Measurements from ENCODE around the gene IER2.

The IER2 gene

DNA sequence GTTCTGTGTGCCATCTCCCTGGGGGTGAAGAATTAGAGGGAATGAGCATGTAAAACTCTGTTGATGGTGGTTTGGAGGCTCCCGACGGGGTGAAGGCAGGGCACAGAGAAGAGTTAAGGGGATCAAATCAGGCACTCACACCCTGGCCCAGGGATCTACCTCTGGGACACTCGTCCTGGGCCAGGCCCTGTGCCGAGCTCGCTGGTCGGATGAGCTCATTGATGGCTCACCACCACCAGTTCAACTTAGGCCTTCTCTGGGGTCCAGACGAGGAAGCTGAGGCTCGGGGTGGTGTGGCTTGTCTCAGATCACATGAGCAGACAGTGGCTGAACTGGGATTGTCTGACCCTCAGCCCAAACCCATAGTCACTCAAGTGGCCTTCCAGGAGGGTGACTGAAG is 30.6 kb upstream of the IER2 start:
- DNase-seq = no peak

DNA sequence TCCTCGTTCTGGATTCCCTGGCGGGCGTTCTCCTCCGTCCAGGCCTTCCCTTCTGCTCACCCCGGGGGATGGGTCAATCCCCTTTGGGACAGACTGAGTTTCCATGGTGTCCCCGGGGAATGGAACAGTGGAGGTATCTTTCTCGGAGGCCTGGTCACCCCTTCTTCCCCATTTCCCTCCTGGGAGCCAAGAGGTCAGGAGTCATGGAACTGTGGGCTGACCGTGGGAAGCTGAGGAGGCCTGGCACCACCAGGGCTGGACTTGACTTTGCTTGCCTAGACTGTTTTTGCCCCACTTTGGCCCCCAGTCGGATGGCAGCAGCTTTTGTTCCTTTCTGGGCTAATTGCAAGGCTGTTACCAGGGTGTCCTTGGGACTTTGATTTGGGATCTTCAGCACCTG is 30.2 kb upstream of the IER2 start:
- no peak for DNase-seq

DNA sequence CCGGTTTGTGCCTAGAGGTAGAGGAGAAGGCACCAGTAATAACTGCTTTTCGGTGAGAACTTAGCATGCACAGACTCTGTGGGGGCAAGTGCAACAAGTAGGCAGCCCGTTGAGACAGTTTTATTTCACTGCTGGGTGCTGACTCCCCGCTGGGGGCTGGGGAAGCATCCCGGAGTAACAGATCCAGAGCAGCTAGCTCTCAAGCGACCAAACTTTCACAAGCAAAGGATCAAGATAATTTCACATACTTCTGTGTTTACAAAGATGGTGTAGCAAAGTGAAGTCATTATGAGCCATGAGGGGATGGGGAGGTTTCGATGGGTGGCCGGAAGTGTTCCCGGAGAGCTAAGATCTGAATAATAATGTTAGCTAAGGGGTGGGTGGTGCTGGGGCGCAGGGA is 29.4 kb upstream of the IER2 start:
- no peak for DNase-seq

DNA sequence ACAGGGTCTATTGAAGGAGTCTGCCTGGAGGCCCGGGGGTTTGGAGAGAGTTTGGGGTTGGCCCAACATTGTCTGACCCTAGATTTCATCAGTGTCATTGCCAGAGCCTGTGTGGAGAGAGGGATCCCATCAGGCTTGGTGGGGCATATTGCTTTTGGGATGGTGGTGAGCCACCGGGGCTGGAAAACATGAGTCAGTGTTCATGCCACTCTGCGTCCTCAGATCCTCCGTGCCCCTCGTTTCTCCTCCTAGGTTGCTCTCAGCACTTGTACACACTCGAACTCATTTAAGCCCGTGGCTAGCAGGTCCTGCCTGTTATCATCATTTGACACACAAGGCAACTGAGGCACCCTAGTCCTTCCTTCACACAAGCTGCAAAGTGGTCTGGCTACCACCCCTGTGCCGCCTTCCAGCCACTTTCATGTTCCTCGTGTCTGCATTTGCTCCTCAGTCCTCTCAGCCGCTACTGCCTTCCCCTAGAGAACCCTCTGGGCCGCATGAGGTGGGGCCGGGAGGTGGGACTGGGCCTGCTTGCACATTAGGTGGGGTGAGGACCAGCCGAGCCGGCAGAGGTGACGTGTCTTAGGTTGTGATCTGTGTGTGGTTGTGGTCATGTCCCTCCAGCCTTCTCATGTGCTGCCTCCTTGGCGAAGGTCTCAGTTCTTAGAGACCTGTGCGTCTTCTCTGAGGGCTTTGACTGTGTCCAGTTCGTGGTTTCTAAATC is 28.5 kb upstream of the IER2 start:
- DNase-seq = no peak

DNA sequence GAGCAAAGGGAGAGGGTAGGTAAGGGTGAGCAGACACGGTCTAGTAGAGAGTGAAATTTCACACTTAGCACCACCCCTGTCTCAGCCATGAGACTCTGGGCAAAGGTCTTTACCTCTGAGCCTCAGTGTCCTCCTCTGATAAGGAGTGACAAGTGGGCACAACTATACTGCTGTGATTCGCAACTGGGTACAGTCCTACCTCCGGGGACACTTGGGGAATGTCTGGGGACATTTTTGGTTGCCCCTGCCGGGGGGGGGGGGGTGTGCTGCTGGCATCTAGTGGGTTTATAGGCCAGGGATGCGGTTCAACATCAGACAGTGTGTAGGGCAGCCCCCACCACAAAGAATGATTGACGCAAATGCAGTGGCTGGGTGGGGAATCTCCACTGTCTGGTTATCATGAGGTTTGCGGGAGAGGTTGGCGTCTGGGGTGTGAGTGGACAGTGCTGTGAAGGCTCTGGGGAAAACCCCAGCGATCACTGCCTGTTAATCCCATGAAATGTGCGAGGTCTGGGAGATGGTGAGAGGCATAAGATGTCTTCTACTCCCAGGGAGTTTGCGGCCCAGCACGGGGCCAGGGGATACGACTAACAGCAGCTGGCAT is 27.8 kb upstream of the IER2 start:
- no peak for DNase-seq

DNA sequence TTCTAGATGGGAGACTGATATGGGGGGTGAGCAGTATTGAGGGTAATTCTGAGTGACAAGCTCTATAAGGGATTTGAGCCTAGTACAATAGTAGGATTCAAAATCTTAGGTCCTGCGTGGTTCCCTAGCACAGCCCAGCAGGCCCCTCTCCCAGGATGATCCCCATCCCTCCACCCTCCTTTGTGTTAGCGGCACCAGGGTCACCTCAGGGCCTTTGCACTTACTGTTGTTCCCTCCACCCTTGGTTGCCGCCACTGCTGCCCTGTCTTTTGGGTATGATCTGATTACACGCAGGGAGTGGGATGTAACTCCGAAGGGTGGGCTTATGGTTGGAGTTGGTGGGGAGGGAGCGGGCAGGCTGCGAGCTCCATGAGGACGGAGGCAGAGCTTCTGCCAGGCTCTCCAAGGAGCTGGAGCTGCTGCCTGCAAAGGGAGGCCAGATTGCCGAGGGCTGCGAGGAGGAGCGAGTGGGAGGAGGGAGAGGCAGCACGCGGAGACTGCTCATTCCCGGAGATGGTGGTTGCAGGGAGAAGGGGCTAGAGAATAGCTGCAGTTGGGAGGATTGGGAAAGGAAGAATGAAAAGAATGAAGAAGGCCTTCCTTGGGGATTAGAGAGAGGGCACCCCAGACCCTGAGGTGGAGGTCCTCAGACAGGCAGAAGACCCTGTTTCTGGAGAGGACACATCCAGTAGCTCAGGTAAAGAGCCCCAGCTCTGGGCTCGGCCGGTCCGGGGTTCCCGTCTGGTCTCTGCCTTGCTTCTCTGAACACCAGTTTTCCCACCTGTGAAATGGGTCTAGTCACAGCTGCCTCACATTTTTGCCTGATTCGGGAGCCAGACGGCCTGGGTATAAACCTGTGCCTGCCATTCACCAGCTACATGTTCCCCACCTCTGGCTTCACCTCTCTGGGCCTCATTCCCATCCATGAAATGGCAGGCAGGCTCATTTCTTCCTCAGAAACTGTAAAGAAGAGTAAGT is 26.9 kb upstream of the IER2 start:
- no peak for DNase-seq

DNA sequence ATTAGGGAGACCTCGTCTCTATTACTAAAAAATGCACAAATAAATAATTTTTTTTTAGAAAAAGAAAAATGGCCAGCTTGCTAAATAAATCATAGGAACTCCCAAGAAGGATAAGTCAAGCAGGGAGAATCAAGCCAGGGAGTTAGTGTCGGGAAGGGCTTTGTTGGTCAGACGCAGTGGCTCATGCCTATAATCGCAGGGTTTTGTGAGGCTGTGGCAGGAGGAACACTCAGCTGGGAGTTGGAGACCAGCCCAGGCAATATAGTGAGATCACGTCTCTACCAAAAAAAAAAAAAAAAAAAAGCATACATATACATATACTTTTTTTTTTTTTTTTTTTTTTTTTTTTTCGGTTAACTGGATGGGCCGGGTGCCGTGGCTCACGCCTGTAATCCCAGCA is 23.2 kb upstream of the IER2 start:
- DNase-seq = no peak

DNA sequence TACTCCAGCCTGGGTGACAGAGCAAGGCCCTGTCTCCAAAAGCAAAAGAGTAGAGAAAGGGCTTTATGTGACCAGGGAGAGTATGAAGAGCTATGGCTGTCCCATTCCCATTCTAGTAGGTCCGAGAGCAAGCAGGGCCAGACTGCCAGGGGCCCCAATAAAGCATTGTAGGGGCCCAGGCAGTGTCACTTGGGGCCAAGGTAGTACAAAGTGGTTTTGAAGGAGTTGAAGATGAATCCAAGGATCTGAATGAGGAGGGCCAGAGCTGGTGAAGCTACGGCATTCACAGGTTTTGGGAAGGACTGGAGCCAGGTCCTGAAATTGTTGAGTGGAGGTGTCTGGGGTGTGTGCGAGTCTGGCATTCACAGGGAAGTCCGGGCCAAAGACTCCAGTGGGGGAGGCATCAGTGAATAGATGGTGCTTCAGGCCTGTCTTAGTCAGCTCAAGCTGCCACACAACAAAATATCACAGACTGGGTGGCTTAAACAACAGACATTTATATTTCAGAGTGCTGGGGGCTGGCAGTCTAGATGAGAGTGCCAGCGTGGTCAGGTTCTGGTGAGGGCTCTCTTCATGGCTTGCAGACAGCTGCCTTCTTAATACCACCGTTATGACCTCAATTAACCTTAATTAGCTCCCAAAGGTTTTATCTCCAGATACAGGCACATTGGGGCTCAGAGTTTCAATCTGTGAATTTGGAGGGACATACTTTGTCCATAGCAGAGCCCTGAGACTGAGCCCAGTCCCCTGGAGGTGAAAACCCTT is 22.2 kb upstream of the IER2 start:
- no peak for DNase-seq

DNA sequence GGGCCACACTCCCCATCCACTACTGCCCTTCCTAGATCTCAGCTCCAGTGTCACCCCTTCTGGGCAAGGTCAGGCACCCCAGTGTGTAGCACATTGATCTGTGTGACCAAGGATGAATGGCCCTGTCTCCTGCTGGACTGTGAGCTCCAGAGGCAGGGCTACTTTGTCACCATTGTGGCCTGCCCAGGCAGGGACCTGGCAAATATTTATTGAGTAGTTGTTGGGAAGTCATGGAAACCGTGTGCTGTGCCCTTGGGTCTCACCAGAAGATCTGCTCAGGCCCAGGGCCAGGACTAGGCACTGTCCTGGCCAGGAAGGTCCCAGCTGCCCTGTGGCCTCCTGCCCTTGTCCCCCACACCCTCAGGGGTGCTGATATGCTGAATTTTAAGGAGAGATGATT is 21.6 kb upstream of the IER2 start:
- DNase-seq = no peak

DNA sequence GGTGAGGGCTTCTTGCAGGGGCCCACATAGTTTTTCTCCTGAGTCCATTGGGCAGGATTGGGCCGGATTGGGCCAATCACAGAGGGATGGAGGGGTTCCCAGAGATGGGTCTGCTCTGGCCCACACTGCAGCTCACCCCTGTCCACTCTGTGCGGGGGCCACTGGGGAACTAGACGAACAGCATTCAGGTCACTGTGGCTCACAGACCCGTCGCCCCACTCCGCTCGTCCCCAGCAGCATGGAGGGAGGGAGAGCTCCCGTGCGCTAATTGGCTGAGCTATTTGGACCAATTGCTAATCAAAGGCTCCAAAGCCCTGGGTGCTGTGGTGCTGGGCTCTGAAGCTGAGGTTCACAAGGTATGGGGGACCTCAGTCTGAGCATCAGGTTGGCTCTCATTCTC is 20.8 kb upstream of the IER2 start:
- DNase-seq = no peak

DNA sequence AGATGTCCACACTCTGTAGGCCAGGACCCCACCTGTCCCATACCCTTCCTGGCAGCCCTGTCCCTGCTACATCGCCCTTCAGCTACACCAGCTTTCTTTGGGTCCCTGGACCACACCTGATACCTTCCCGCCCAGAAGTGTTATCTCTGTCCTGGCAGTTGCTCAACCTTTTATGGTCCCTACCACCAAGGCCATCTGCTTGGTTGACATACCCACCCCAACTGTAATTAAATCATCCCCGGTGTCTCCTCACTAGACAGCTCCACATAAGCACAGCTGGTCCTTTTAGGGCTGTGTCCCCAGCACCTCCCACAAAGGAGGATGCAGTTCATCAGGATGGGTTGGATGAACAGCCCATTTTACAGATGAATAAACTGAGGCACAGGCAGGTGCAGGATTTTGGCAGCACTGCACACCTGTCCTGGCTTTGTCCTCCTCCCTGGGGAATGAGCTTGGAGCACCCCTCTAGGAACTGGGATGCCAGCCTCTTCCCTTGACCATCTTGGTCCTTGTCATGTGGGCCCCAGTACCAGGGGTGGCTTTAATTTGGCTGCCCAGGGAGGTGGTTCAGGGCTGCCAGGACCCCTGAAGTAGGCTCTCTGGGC is 19.2 kb upstream of the IER2 start:
- no peak for DNase-seq

DNA sequence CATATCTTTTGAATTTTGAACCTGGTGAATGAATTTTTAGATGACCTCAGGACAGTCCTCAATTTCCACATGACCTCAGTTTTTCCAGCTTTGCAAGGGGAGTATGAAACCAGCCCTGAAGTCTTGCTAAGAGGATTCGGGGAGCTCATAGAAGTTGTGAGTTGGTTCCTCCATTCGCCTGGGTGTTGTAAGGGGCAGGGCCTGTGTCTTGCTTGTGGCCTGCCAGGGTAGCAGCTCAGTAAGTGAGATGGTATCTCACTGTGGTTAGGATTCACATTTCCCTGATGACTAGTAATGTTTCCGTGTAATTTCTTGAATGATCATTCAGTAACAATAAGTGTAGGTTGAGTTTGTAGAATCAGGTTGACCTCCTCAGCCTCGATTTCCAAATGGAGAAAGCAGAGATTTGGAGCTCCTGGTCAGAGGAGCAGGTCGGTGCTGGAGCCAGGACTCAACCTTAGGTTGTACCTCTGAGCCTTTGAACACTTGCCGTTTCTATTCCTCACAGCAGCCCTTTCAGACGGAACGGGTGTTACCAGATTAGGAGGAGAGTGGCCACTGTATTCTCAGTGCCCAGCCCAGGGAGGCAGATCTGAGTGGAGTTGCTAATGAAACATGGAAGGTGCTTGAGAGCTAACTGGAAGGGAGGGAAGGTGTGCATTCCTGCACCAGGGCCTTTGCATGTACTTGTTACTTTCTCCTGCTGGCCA is 17.6 kb upstream of the IER2 start:
- no peak for DNase-seq

DNA sequence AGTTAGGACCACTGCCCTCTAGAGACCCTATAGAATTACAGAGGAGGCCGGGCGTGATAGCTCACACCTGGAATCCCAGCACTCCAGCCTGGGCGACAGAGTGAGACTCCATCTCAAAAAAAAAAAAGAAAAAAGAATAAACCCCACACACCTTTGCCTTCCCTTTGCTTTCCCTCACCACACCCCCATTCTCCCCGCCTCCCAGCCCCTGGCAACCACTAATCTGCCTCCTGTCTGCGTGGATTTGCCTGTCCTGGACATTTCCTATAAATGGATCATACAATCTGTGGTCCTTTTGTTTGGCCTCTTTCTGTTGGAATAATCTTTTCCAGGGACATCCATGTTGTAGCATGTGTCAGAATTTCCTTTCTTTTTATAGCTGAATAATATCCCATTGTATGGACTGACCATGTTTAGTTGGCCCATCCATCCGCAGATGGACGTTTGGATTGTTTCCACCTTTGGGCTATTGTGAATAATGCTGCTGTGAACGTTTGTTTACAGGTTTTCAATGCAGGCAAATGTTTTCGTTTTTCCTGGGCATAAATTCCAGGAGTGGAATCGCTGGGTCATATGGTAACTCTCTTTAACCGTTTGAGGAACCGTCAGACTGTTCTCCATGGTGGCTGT is 16.9 kb upstream of the IER2 start:
- DNase-seq = no peak

DNA sequence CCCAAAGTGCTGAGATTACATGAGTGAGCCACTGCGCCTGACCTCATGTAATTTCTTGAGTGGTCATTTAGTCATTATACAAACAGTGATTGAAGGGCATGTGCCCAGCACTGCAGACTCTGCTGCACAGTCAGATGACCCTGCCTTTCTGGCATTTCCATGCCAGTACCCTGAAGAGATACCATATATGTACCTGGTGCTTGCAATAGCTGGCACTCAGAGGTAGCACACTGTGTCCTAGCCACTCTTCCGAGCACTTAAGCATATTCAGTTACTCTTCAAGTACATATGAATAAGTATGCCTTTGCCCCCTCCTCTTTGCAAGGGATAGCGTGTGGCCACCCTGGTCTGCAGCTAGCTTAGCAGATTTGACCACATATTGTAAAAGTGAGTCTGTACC is 15.6 kb upstream of the IER2 start:
- no peak for DNase-seq

DNA sequence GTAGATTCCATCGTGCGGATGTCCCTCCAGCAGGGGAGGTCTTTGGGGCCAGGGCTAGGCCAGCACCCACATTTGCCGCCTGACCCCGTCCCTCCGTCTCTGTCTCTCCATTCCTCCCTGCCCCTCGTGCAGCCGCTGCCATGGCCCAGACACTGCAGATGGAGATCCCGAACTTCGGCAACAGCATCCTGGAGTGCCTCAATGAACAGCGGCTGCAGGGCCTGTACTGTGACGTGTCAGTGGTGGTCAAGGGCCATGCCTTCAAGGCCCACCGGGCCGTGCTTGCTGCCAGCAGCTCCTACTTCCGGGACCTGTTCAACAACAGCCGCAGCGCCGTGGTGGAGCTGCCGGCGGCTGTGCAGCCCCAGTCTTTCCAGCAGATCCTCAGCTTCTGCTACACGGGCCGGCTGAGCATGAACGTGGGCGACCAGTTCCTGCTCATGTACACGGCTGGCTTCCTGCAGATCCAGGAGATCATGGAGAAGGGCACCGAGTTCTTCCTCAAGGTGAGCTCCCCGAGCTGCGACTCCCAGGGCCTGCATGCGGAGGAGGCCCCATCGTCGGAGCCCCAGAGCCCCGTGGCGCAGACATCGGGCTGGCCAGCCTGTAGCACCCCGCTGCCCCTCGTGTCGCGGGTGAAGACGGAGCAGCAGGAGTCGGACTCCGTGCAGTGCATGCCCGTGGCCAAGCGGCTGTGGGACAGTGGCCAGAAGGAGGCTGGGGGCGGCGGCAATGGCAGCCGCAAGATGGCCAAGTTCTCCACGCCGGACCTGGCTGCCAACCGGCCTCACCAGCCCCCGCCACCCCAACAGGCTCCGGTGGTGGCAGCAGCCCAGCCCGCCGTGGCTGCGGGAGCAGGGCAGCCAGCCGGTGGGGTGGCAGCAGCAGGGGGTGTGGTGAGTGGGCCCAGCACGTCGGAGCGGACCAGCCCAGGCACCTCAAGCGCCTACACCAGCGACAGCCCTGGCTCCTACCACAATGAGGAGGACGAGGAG is 14.8 kb upstream of the IER2 start:
- no peak for DNase-seq

DNA sequence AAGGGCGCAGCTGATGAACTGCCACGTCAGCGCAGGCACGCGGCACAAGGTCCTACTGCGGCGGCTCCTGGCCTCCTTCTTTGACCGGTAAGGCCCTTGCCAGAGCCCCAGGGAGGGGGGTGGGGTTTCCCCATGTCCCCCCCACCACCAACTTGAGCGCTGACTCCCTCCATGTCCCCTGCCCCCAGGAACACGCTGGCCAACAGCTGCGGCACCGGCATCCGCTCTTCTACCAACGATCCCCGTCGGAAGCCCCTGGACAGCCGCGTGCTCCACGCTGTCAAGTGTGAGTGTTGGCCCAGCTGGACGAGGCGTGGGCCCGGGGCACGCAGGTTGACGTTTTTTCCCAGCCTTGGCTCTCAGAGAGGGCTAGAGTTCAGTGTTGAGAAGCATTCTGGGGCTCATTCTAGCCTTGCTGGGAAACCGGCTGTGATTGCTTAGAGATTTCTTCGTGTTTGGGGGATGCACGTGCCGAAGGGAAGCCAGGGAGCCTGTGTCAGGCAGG is 12.9 kb upstream of the IER2 start:
- DNase-seq = no peak

DNA sequence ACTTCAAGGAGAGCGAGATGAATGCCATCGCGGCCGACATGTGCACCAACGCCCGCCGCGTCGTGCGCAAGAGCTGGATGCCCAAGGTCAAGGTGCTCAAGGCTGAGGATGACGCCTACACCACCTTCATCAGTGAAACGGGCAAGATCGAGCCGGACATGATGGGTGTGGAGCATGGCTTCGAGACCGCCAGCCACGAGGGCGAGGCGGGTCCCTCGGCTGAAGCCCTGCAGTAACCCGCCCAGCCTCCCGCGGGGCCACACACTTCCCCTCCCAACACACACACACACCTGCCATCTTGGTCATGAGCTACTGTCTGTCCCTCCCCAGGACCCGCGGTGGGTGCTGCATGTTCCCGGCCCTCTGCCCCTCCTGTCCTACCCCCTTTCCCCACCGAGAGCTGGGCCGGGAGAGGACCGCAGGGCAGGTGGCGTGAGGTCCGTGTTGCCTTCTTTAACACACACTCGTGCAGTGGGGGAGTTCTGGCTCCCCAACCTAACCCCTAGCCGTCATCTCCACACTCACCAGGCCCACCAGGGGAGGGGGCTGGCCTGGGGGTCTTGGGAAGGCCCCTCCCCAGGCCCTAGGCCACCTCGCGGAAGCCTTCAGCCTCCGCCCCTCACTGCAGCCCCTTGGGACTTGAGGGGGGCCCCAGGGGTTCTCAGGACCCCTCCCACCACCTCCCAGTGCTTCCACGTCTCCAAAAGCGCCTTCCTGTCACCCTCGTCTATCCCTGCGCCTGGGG is 11.9 kb upstream of the IER2 start:
- no peak for DNase-seq

DNA sequence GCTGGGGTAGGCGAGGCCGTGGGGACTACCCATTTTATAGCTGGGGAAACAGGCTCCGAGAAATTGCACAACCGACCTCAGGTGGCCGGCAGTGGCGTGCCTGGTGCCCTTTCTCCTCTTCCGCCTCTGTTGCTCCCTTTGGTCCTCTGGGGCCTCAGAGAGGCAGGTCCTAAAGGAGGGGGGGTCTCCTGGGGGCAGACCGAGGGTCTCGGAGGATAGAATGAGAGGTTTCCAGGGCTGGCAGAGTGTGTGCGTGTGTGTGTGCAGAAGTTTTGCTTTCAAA is 11.4 kb upstream of the IER2 start:
- DNase-seq = no peak

DNA sequence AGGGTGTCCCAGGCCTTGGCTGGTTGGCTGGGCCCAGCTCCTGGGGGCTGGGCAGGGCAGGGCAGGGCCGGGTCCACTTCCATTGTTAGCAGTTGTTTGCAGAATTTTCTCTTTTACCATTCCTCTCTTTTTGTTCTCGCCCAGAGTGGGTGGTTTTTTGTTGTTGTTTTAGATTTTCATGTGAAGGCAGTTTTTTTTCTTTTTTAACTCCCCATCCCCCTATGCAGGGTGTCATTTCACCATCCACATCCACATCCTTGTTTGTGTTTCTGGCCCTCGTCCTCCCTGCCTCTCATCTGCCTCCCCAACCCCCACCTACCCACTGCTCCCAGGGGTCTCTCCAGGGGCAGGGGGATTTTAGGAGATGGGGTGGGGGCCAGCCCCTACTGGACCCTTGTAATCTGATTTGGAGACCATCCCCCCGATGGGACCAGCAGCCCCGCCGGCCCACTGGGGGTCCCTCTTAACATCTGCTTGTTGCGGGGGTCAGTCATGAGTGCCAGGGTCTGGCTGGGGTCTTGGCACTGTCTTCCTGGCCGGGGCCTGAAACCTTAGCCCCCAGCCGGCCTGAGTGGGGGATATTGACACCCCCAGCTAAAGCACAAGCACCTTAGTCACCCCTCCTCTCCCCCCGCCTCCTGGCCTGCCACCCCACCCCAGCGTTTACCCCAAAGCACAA is 10.4 kb upstream of the IER2 start:
- no peak for DNase-seq
